Cerebellar nuclear complex (tissue), 1 donor: ENCODE data around the gene PLA2G6.
"Not testable (repeated sequence)": the region's sequence is repeated elsewhere in the genome, so short reads cannot be mapped to it uniquely, and the experiment has no call there.

Experiments used
- DNase-seq, 2 experiments: peaks; one replicate each; lab custom pipeline; 2025; lab: John Stamatoyannopoulos, UW

PLA2G6 gene

GRCh38 chr22:38083931-38084631 lies 97.5 kb downstream of the PLA2G6 start, which contains the start of gene SLC16A8:
TSS of gene SLC16A8 (minus strand) at chr22:38084184. CDS start at chr22:38082873, 1,311 bp downstream.
- no peak for DNase-seq

GRCh38 chr22:38082986-38083710 lies 98.5 kb downstream of the PLA2G6 start:
- no peak for DNase-seq

- no peak for DNase-seq
These were observed 99.4 kb downstream of the PLA2G6 start for GRCh38 chr22:38081941-38082828.

- DNase-seq: no peak
These were observed 100.0 kb downstream of the PLA2G6 start for GRCh38 chr22:38081636-38081940.

GRCh38 chr22:38080850-38081635 lies 100.6 kb downstream of the PLA2G6 start:
- no peak for DNase-seq

- no peak for DNase-seq
These were observed 101.2 kb downstream of the PLA2G6 start for GRCh38 chr22:38080474-38080849.

GRCh38 chr22:38079804-38080203 lies 101.8 kb downstream of the PLA2G6 start:
- DNase-seq: no peak

GRCh38 chr22:38079208-38079607 lies 102.4 kb downstream of the PLA2G6 start:
- DNase-seq: not testable (repeated sequence)

GRCh38 chr22:38078046-38078840 lies 103.4 kb downstream of the PLA2G6 start:
- no peak for DNase-seq

- no peak for DNase-seq
These were observed 104.0 kb downstream of the PLA2G6 start for GRCh38 chr22:38077595-38077994.

- no peak for DNase-seq
These were observed 104.5 kb downstream of the PLA2G6 start for GRCh38 chr22:38077096-38077495.

- DNase-seq: no peak
These were observed 105.7 kb downstream of the PLA2G6 start for GRCh38 chr22:38075961-38076360.

GRCh38 chr22:38075105-38075825 lies 106.4 kb downstream of the PLA2G6 start:
- DNase-seq: no peak

GRCh38 chr22:38074181-38075104 lies 107.2 kb downstream of the PLA2G6 start:
- no peak for DNase-seq

GRCh38 chr22:38073150-38074130 lies 108.2 kb downstream of the PLA2G6 start:
- no peak for DNase-seq

GRCh38 chr22:38072322-38073149 lies 109.1 kb downstream of the PLA2G6 start:
- DNase-seq: no peak
